ENCODE data around the gene DOCK4.
"Not testable (repeated sequence)": the region's sequence is repeated elsewhere in the genome, so short reads cannot be mapped to it uniquely, and the experiment has no call there.

The DOCK4 gene

GRCh38 chr7:112130729-112131410 is 75.3 kb downstream of the DOCK4 start:
- Histone ChIP-seq H3K27ac (replicated peaks) (no peak overlapping the region), H3K4me3 (replicated peaks; ENCODE audit: insufficient read depth, low read length) (no peak overlapping the region), H3K27me3 (ENCODE audit: insufficient read depth, poor library complexity, severe bottlenecking) (no peaks in the 10 kb centered on the region)
- TF ChIP-seq GABPA (IDR thresholded peaks at IDR 0.05; ENCODE audit: low read depth), result no peak
- TF ChIP-seq, protein P1, sequence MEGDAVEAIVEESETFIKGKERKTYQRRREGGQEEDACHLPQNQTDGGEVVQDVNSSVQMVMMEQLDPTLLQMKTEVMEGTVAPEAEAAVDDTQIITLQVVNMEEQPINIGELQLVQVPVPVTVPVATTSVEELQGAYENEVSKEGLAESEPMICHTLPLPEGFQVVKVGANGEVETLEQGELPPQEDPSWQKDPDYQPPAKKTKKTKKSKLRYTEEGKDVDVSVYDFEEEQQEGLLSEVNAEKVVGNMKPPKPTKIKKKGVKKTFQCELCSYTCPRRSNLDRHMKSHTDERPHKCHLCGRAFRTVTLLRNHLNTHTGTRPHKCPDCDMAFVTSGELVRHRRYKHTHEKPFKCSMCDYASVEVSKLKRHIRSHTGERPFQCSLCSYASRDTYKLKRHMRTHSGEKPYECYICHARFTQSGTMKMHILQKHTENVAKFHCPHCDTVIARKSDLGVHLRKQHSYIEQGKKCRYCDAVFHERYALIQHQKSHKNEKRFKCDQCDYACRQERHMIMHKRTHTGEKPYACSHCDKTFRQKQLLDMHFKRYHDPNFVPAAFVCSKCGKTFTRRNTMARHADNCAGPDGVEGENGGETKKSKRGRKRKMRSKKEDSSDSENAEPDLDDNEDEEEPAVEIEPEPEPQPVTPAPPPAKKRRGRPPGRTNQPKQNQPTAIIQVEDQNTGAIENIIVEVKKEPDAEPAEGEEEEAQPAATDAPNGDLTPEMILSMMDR (IDR thresholded peaks at IDR 0.05; ENCODE audit: insufficient read depth, low read length), result no peak
- TF ChIP-seq, protein P2, sequence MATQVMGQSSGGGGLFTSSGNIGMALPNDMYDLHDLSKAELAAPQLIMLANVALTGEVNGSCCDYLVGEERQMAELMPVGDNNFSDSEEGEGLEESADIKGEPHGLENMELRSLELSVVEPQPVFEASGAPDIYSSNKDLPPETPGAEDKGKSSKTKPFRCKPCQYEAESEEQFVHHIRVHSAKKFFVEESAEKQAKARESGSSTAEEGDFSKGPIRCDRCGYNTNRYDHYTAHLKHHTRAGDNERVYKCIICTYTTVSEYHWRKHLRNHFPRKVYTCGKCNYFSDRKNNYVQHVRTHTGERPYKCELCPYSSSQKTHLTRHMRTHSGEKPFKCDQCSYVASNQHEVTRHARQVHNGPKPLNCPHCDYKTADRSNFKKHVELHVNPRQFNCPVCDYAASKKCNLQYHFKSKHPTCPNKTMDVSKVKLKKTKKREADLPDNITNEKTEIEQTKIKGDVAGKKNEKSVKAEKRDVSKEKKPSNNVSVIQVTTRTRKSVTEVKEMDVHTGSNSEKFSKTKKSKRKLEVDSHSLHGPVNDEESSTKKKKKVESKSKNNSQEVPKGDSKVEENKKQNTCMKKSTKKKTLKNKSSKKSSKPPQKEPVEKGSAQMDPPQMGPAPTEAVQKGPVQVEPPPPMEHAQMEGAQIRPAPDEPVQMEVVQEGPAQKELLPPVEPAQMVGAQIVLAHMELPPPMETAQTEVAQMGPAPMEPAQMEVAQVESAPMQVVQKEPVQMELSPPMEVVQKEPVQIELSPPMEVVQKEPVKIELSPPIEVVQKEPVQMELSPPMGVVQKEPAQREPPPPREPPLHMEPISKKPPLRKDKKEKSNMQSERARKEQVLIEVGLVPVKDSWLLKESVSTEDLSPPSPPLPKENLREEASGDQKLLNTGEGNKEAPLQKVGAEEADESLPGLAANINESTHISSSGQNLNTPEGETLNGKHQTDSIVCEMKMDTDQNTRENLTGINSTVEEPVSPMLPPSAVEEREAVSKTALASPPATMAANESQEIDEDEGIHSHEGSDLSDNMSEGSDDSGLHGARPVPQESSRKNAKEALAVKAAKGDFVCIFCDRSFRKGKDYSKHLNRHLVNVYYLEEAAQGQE (IDR thresholded peaks at IDR 0.05; ENCODE audit: insufficient replicate concordance, low read depth), result no peak
- TF ChIP-seq SPI1 (IDR thresholded peaks at IDR 0.05; ENCODE audit: borderline replicate concordance, low read depth), result no peak
- TF ChIP-seq POLR2AphosphoS5 (IDR thresholded peaks at IDR 0.05; ENCODE audit: low read depth), result no peak
- no peak for DNase-seq (ENCODE audit: low read depth in 1 of 2, low spot score in 1 of 2)

- DNase-seq (ENCODE audit: low read depth in 1 of 2, low spot score in 1 of 2), result no peak
- Histone ChIP-seq H3K4me3 (replicated peaks; ENCODE audit: insufficient read depth, low read length) (no peak overlapping the region), H3K27ac (replicated peaks) (no peak overlapping the region), H3K27me3 (ENCODE audit: insufficient read depth, poor library complexity, severe bottlenecking) (no peaks in the 10 kb centered on the region)
- TF ChIP-seq, protein P1 (IDR thresholded peaks at IDR 0.05; ENCODE audit: insufficient read depth, low read length), result no peak
- TF ChIP-seq POLR2AphosphoS5 (IDR thresholded peaks at IDR 0.05; ENCODE audit: low read depth) (no peak), SPI1 (IDR thresholded peaks at IDR 0.05; ENCODE audit: borderline replicate concordance, low read depth) (no peak), GABPA (IDR thresholded peaks at IDR 0.05; ENCODE audit: low read depth) (no peak)
- TF ChIP-seq, protein P2 (IDR thresholded peaks at IDR 0.05; ENCODE audit: insufficient replicate concordance, low read depth), result no peak
Observed at GRCh38 chr7:112129655-112130323, 76.4 kb downstream of the DOCK4 start.

GRCh38 chr7:112128461-112129425 is 77.5 kb downstream of the DOCK4 start:
- H3K4me3 ChIP-seq (replicated peaks; ENCODE audit: insufficient read depth, low read length); H3K27ac ChIP-seq (replicated peaks); H3K27me3 ChIP-seq (ENCODE audit: insufficient read depth, poor library complexity, severe bottlenecking); DNase-seq (ENCODE audit: low read depth in 1 of 2, low spot score in 1 of 2): not testable (repeated sequence)

DNA sequence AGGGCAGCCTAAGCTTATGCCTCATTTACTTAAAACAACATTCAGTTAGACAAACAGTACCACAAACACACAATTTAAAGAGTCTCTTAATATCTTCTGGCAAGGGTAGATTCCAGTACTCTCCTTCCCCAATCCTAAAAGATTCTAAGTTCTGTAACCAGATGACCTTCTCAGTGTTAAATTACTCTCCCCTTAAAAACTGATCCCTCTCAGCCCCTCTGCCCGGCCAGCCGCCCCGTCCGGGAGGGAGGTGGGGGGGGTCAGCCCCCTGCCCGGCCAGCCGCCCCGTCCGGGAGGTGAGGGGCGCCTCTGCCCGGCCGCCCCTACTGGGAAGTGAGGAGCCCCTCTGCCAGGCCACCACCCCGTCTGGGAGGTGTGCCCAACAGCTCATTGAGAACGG is 78.2 kb downstream of the DOCK4 start:
- DNase-seq (ENCODE audit: low read depth in 1 of 2, low spot score in 1 of 2); H3K4me3 ChIP-seq (replicated peaks; ENCODE audit: insufficient read depth, low read length); H3K27ac ChIP-seq (replicated peaks); H3K27me3 ChIP-seq (ENCODE audit: insufficient read depth, poor library complexity, severe bottlenecking): not testable (repeated sequence)
